ENCODE data around the gene DNASE2B.

The DNASE2B gene

DNA sequence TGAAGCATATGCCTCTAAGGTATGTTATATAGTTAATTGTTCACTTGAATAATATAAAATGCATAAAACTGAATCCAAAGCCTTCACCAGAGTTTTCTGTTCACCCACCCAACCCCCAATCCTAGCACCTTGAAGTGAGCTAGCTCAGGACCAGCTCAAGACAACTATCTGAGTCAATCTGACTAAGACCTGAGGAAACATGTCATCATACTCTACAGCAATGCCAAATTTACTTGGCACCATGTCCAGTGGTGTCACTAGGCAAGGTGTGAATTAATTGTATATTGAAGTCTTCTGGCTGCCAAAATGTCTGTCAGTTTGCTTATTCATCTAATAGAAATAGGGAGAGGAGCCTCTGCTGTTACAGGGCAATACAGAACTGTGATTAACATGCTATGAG, 3.8 kb downstream of the DNASE2B start:
- DNase-seq (ENCODE audit: low read depth) = no peak
- H3K4me3 ChIP-seq (replicated peaks; ENCODE audit: low read depth, low read length) = no peak overlapping the region
- TF ChIP-seq, protein P1, sequence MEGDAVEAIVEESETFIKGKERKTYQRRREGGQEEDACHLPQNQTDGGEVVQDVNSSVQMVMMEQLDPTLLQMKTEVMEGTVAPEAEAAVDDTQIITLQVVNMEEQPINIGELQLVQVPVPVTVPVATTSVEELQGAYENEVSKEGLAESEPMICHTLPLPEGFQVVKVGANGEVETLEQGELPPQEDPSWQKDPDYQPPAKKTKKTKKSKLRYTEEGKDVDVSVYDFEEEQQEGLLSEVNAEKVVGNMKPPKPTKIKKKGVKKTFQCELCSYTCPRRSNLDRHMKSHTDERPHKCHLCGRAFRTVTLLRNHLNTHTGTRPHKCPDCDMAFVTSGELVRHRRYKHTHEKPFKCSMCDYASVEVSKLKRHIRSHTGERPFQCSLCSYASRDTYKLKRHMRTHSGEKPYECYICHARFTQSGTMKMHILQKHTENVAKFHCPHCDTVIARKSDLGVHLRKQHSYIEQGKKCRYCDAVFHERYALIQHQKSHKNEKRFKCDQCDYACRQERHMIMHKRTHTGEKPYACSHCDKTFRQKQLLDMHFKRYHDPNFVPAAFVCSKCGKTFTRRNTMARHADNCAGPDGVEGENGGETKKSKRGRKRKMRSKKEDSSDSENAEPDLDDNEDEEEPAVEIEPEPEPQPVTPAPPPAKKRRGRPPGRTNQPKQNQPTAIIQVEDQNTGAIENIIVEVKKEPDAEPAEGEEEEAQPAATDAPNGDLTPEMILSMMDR (IDR thresholded peaks at IDR 0.05; ENCODE audit: low read length, missing control alignments) = no peak

DNA sequence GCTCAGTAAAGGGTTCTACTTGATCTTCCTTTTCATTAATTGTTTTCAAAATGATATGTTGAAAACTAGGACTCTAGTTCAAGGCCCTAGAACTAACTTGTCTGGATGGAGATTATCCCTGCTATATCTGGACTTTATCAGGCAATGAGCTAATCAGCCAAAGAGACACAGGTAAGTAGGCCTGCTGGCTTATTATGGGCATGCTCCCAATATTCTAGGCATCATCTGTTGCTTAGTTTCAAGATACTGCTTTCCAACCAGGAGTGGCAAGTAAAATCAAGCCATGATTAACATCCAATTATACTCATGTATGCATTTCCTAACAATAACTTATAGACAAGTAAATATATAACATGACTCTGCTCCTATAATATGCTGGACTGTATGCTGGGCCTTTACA, 4.2 kb downstream of the DNASE2B start:
- no peak overlapping the region for H3K4me3 ChIP-seq (replicated peaks; ENCODE audit: low read depth, low read length)
- DNase-seq (ENCODE audit: low read depth) = no peak
- TF ChIP-seq, protein P1 (IDR thresholded peaks at IDR 0.05; ENCODE audit: low read length, missing control alignments) = no peak

DNA sequence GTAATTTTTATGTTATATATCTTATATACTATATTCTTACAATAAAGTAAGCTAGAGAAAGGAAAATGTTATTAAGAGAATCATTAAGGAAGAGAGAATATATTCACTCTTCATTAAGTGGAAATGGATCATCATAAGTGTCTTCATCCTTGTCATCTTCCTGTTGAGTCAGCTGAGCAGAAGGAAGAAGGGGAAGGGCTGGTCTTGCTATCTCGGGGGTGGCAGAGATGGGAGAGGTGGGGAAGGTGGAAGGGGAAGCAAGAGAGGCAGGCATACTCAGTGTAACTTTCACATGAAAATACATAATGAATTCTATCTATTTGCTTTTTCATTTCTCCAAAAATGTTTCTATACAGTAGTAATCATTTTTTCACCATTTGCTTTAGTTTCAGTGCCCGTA, 5.1 kb downstream of the DNASE2B start:
- no peak for DNase-seq (ENCODE audit: low read depth)
- TF ChIP-seq, protein P1 (IDR thresholded peaks at IDR 0.05; ENCODE audit: low read length, missing control alignments) = no peak
- no peak overlapping the region for H3K4me3 ChIP-seq (replicated peaks; ENCODE audit: low read depth, low read length)

DNA sequence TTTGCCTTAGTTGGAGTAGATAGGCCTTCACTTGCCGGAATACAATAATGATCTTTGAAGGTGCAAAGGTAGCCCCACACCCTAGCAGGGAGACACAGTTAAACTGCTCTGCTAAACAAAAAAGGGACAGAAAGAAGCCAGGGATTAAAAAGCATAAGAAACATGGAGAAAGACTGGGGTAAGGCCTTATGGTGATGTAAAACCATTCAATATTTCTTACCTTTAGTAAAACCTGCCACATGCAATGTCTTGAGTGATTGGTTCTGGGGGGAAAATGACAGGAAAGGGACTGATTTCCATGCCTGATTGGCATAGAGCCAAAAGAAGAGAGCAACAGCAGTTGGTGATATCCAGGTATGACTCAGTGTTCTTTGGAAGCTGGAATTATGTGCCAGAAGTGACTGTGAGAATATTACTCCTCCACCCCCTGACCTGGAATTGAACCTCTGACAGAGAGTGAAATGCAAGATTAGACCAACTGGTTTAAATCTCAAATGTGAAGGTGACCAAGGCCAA, 8.1 kb downstream of the DNASE2B start:
- H3K4me3 ChIP-seq (replicated peaks; ENCODE audit: low read depth, low read length) = no peak overlapping the region
- TF ChIP-seq, protein P1 (IDR thresholded peaks at IDR 0.05; ENCODE audit: low read length, missing control alignments) = no peak
- DNase-seq (ENCODE audit: low read depth) = peak; percentile 54

DNA sequence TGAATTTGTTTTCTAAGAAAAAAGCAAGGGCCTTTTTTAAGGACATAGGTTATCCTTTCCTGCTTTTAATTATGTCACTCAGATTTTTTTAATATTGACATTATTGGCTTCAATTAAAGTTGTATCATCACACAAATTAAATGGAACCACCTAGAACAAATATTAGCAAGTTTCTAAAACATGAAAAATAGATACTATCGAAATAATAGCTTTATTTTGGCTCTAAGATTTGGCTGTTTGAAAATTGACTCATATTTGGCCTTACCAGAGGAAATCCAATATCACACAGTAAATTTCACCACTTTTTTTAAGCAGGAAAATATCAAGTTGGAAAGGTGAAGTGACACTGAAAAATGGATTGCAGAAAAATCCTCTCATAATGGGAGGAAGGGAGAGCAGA, 9.2 kb downstream of the DNASE2B start:
- TF ChIP-seq, protein P1 (IDR thresholded peaks at IDR 0.05; ENCODE audit: low read length, missing control alignments) = no peak
- no peak overlapping the region for H3K4me3 ChIP-seq (replicated peaks; ENCODE audit: low read depth, low read length)
- DNase-seq (ENCODE audit: low read depth) = no peak

DNA sequence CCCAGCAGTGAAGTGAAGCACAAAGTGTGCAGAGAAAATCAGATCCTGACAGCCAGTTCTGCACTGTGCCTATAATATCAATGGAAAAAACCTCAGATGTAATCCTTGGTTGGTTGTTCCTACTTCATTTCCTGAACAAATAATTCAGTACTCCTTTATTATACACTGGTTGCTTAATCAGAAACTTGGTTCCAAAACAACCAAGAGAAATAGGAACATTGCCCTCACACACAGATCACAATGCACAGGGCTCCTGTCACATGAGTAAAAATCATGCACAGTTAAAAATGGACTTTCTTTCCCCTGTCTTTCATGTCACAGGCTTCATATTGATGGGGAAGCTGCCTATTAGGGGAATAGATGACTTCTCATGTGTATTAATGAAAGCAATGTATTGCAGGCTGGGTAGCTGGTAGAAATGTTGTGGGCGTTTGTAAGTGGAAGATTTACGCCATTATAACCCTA, 9.7 kb downstream of the DNASE2B start:
- no peak overlapping the region for H3K4me3 ChIP-seq (replicated peaks; ENCODE audit: low read depth, low read length)
- TF ChIP-seq, protein P1 (IDR thresholded peaks at IDR 0.05; ENCODE audit: low read length, missing control alignments) = no peak
- DNase-seq (ENCODE audit: low read depth) = peak; percentile 56

DNA sequence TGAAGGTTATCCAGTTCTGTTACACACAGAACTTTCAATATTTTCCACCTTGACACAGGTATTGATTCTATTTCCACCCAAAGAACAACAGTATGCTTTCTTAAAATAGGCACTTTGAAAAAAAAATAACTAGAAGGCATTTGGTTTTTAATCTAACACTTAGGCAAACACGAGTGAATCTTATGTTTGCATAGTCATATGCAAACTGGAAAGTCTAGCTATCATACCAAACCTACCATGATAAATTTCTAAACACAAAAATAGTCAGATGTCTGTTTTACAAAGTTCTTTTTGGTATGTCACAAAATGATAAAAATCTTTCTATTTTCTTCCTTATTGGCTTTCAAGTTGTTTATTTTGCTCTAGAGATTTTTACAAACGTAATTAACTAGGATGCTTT, 11.6 kb downstream of the DNASE2B start:
- TF ChIP-seq, protein P1 (IDR thresholded peaks at IDR 0.05; ENCODE audit: low read length, missing control alignments) = no peak
- H3K4me3 ChIP-seq (replicated peaks; ENCODE audit: low read depth, low read length) = no peak overlapping the region
- DNase-seq (ENCODE audit: low read depth) = no peak

Measured in fibroblast of pulmonary artery (primary cell).